GM12878 (cell line): ENCODE measurements around the gene MLEC. TPM values are rescaled to one million over a fixed set of nuclear protein-coding genes. Genes with fewer than 3 reads are reported as not detected.

Source experiments
- CHD1 ChIP-seq: IDR thresholded peaks from 2 replicates; pipeline ENCODE4 v1.6.1; 2012; ENCODE audit warnings: low read depth, low read length, improper control_type of control experiment
- CHD2 ChIP-seq: IDR thresholded peaks from 2 replicates; pipeline ENCODE4 v1.6.1; 2011; ENCODE audit warnings: low read depth, low read length, improper control_type of control experiment, borderline replicate concordance
- FOS ChIP-seq: IDR thresholded peaks from 3 replicates; pipeline ENCODE4 v1.6.1; 2011; ENCODE audit warnings: borderline replicate concordance; ENCODE audit not compliant: insufficient read length; ENCODE audit errors: extremely low read depth
- HDAC6 ChIP-seq: fragments of 200-600 bp; sonication (generic); IDR thresholded peaks from one replicate; pipeline ENCODE4 v1.8.0; 2017; ENCODE audit warnings: antibody characterized with exemption; ENCODE audit not compliant: unreplicated experiment
- JUND ChIP-seq: IDR thresholded peaks from 2 replicates; pipeline ENCODE4 v1.6.1; 2012; ENCODE audit warnings: low read depth, mild to moderate bottlenecking, low read length, improper control_type of control experiment, moderate library complexity
- KAT2A ChIP-seq: conservative IDR thresholded peaks from 2 replicates; pipeline ENCODE4 v1.6.1; 2011; ENCODE audit warnings: low read depth, low read length; ENCODE audit not compliant: control insufficient read depth
- MAX ChIP-seq: IDR thresholded peaks from 2 replicates; pipeline ENCODE4 v1.6.1; 2012; ENCODE audit warnings: low read depth, low read length, improper control_type of control experiment
- MEF2A ChIP-seq: IDR thresholded peaks from 2 replicates; pipeline ENCODE4 v1.6.1; 2011; ENCODE audit warnings: low read depth, mild to moderate bottlenecking, low read length, moderate library complexity; ENCODE audit not compliant: insufficient read depth
- RBBP5 ChIP-seq: fragments of 200-600 bp; sonication (generic); conservative IDR thresholded peaks from 2 replicates; pipeline ENCODE4 v1.6.1; 2016
- STAT1 ChIP-seq: fragments of 450-650 bp; conservative IDR thresholded peaks from 2 replicates; pipeline ENCODE4 v1.6.1; 2014; ENCODE audit warnings: antibody characterized with exemption, mild to moderate bottlenecking
- TARDBP ChIP-seq: IDR thresholded peaks from 2 replicates; pipeline ENCODE4 v1.6.1; 2016; ENCODE audit warnings: borderline replicate concordance
- ZBTB33 ChIP-seq: fragments of 450-650 bp; IDR thresholded peaks from 2 replicates; pipeline ENCODE4 v1.6.1; 2017; ENCODE audit warnings: mild to moderate bottlenecking
- ZNF622 ChIP-seq: fragments of 450-650 bp; IDR thresholded peaks from 2 replicates; pipeline ENCODE4 v1.6.1; 2017; ENCODE audit warnings: mild to moderate bottlenecking, inconsistent platforms
- polyA plus RNA-seq, 11 experiments: library from polyadenylated mRNA; depleted of rRNA in 4 of 11; unstranded in 6 of 11; stranded (reverse) in 5 of 11; fragments of >200 nt; fragmentation: Nextera tagmentation in 4 of 11; fragmentation: Illumina TruSeq in 1 of 11; extraction: Ambion mirVana in 4 of 11; extraction: Trizol in 1 of 11; gene quantifications; 1 replicate in 1 of 11; 2 replicates in 10 of 11; pipeline versions ENCODE4 v1.2.1 to v1.2.3, GENCODE V29; 2011 to 2016; ENCODE audit warnings: inconsistent platforms in 2 of 11, missing spikeins in 2 of 11, low read depth in 1 of 11
- total RNA-seq, 4 experiments: library from RNA; depleted of rRNA in 3 of 4; stranded (reverse); fragments of >200 nt in 3 of 4; fragmentation: Illumina TruSeq in 1 of 4; extraction: Trizol in 1 of 4; gene quantifications; 2 replicates each; pipeline versions ENCODE4 v1.2.1 to v1.2.3, GENCODE V29; 2013 to 2021
- TF ChIP-seq, protein P1 (sequence below): fragments of 450-650 bp; IDR thresholded peaks from 2 replicates; pipeline ENCODE4 v1.6.1; 2018; ENCODE audit warnings: borderline replicate concordance, mild to moderate bottlenecking; ENCODE audit not compliant: partially characterized antibody
- TF ChIP-seq, protein P2 (sequence below): IDR thresholded peaks from 2 replicates; pipeline ENCODE4 v1.6.1; 2011; ENCODE audit warnings: low read depth, mild to moderate bottlenecking, low read length, moderate library complexity, borderline replicate concordance; ENCODE audit errors: extremely low read depth

Gene MLEC
- total and polyA plus RNA-seq, 10 of the 15 experiments (the other 5 are each of a cell fraction or from before 2014, with no cell fraction given), result 26.7 to 172 (median 103) TPM

DNA sequence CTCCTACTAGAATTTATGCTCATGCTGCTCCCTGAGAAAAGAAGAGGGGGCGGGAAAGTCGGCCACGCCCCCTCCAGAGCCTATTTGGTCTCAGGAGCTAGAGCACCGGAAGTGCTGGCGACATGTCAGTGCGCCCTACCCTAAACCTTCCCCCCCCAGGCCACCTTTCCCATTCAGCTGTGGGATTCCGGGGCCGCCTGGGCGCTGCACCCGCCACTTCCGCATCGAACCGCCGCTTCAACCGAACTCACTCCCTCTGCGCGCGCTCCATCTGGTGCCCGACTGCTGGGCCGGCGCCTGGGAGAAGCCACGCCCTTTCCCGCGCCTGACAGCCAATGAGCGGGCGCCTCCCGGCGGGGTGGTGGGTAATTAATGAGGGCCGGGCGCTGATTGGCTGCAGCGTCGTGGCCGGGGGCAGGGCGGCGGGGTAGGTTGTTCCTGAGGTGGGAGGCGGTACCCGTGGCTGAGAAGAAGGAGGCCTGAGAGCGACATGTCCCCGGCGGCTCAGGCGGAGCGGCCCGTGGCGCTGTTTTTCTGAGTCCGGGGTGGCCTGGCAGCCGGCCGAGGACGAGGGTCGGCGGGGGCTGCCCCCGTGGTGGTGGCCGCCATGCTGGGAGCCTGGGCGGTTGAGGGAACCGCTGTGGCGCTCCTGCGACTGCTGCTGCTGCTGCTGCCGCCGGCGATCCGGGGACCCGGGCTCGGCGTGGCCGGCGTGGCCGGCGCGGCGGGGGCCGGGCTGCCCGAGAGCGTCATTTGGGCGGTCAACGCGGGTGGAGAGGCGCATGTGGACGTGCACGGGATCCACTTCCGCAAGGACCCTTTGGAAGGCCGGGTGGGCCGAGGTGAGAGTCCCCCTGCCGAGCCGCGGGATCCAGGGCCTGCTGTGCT is at the start of gene MLEC (continued):
- TF ChIP-seq, protein P1, sequence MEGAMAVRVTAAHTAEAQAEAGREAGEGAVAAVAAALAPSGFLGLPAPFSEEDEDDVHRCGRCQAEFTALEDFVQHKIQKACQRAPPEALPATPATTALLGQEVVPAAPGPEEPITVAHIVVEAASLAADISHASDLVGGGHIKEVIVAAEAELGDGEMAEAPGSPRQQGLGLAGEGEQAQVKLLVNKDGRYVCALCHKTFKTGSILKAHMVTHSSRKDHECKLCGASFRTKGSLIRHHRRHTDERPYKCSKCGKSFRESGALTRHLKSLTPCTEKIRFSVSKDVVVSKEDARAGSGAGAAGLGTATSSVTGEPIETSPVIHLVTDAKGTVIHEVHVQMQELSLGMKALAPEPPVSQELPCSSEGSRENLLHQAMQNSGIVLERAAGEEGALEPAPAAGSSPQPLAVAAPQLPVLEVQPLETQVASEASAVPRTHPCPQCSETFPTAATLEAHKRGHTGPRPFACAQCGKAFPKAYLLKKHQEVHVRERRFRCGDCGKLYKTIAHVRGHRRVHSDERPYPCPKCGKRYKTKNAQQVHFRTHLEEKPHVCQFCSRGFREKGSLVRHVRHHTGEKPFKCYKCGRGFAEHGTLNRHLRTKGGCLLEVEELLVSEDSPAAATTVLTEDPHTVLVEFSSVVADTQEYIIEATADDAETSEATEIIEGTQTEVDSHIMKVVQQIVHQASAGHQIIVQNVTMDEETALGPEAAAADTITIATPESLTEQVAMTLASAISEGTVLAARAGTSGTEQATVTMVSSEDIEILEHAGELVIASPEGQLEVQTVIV, result no peak
- TF ChIP-seq TARDBP (0 out of 2 replicates have a peak, but pooled peaks have one; percentile 65), MEF2A (peak; percentile 65; the same call in 1 of the 2 replicates), FOS (peak; percentile 31), ZNF622 (peak; percentile 42; the same call in 1 of the 2 replicates), MAX (peak; percentile 80; the same call in 1 of the 2 replicates), JUND (no peak), HDAC6 (no peak), STAT1 (peak; percentile 98), CHD2 (peak; percentile 79; the same call in 1 of the 2 replicates), CHD1 (no peak; the same call in 1 of the 2 replicates), ZBTB33 (no peak), KAT2A (no peak), RBBP5 (no peak)
- TF ChIP-seq, protein P2, sequence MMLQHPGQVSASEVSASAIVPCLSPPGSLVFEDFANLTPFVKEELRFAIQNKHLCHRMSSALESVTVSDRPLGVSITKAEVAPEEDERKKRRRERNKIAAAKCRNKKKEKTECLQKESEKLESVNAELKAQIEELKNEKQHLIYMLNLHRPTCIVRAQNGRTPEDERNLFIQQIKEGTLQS, result no peak
- TF ChIP-seq, all 136 proteins: peak for 84
